Measurements from ENCODE around the gene GAB2. TPM values are rescaled to one million over a fixed set of nuclear protein-coding genes. Genes with fewer than 3 reads are reported as not detected.

GAB2 gene
- total and polyA plus RNA-seq, 9 donors, result 30.9 to 64.6 (median 42.9) TPM

Other genes with a start within 250 kb of the GAB2 start
- gene KCTD21, start 229.2 kb downstream of the GAB2 start, total RNA-seq, result 10 to 100 TPM in 6 of 7 donors, 1 to 10 TPM in 1; 7.4 to 24.7 (median 14.1) TPM
- 10 to 100 TPM in 1 of 2 donors, 1 to 10 TPM in 1; 9.9 to 24.3 TPM for gene KCTD21, start 229.2 kb downstream of the GAB2 start, polyA plus RNA-seq
- gene USP35, start 228.9 kb downstream of the GAB2 start, total RNA-seq, result 10 to 100 TPM in 4 of 7 donors, 1 to 10 TPM in 3; 8.0 to 18.6 (median 10.2) TPM
- 1 to 10 TPM; 9.1 to 9.2 TPM for gene USP35, start 228.9 kb downstream of the GAB2 start, polyA plus RNA-seq
- 10 to 100 TPM; 13.2 to 24.5 (median 17.3) TPM for gene NARS2, start 157.0 kb upstream of the GAB2 start, total RNA-seq
- gene NARS2, start 157.0 kb upstream of the GAB2 start, polyA plus RNA-seq, result 10 to 100 TPM; 14.0 to 15.4 TPM